D721Med (cell line): ENCODE measurements around the gene ATP5F1B.
A peak's percentile ranks its signal among the peaks of the same experiment; 100 is the strongest.

Source experiments
- DNase-seq: peaks from one replicate; pipeline ENCODE4 v3.0.0; 2011; ENCODE audit warnings: low spot score; ENCODE audit not compliant: insufficient read length
- FAIRE-seq: peaks from 2 replicates; lab custom pipeline; 2011; peaks lifted over from hg19 to GRCh38; lab: Jason Lieb, UNC
- CTCF ChIP-seq: IDR thresholded peaks from 2 replicates; pipeline ENCODE4 v1.5.1; 2012; ENCODE audit warnings: mild to moderate bottlenecking, control low read depth; ENCODE audit not compliant: insufficient read depth; ENCODE audit errors: missing control alignments

Gene ATP5F1B

GRCh38 chr12:56645717-56646446 lies at the start of gene ATP5F1B:
TSS of gene ATP5F1B (minus strand) at chr12:56645984. CDS start at chr12:56645963, 21 bp downstream.
- FAIRE-seq: peak; percentile 89

GRCh38 chr12:56694161-56694560 lies 48.4 kb upstream of the ATP5F1B start:
- no peak for DNase-seq
- no peak for TF ChIP-seq CTCF
- no peak for FAIRE-seq

More at GRCh38 chr12:56645717-56646446, at the start of gene ATP5F1B:
- no peak for TF ChIP-seq CTCF
- peak; percentile 91 for DNase-seq

- no peak for FAIRE-seq
- DNase-seq: no peak
- TF ChIP-seq CTCF: no peak
Measured at GRCh38 chr12:56688846-56689109, 43.0 kb upstream of the ATP5F1B start.

- TF ChIP-seq CTCF: no peak
- FAIRE-seq (no peak), DNase-seq (peak; percentile 64)
Measured at GRCh38 chr12:56688129-56688845, 42.5 kb upstream of the ATP5F1B start, which contains the start of gene PTGES3. TSS of gene PTGES3 (minus strand) at chr12:56688284. CDS start at chr12:56687999, 285 bp downstream.

GRCh38 chr12:56687223-56688128 lies 41.7 kb upstream of the ATP5F1B start:
- TF ChIP-seq CTCF: no peak
- no peak for DNase-seq
- no peak for FAIRE-seq

GRCh38 chr12:56684745-56685359 lies 39.1 kb upstream of the ATP5F1B start:
- DNase-seq: no peak
- FAIRE-seq: no peak
- TF ChIP-seq CTCF: no peak
